Calu3 (cell line): ENCODE measurements around the gene AREG. TPM values are rescaled to one million over a fixed set of nuclear protein-coding genes. Genes with fewer than 3 reads are reported as not detected.

Experiments
- BruUV-seq: library from RNA; stranded (reverse); fragments of 400-500 nt; replicated peaks from 2 replicates; lab custom pipeline; 2021; lab: Mats Ljungman, UMichigan
- CTCF ChIA-PET: fragments of 300-600 bp; sonication (Branson Sonifier 250); formaldehyde crosslinking; loops from one replicate; lab custom pipeline; 2022; ENCODE audit warnings: antibody characterized with exemption; lab: Charles Lee
- DNase-seq: peaks from one replicate; pipeline ENCODE4 v3.0.0; 2022
- H3K27ac Mint-ChIP-seq: one replicate; pipeline ENCODE4 v1.8.0; 2022; ENCODE audit warnings: mixed read lengths; ENCODE audit not compliant: unreplicated experiment
- H3K27me3 Mint-ChIP-seq: one replicate; pipeline ENCODE4 v1.8.0; 2022; ENCODE audit warnings: mixed read lengths; ENCODE audit not compliant: unreplicated experiment
- H3K36me3 Mint-ChIP-seq: one replicate; pipeline ENCODE4 v1.8.0; 2022; ENCODE audit warnings: mild to moderate bottlenecking, moderate library complexity, mixed read lengths; ENCODE audit not compliant: insufficient read depth, unreplicated experiment
- H3K4me1 Mint-ChIP-seq: one replicate; pipeline ENCODE4 v1.8.0; 2022; ENCODE audit warnings: mild to moderate bottlenecking, low read depth, mixed read lengths; ENCODE audit not compliant: unreplicated experiment
- H3K4me3 Mint-ChIP-seq: one replicate; pipeline ENCODE4 v1.8.0; 2022; ENCODE audit warnings: mild to moderate bottlenecking, low read depth, moderate library complexity, mixed read lengths; ENCODE audit not compliant: unreplicated experiment
- H3K9me3 Mint-ChIP-seq: one replicate; pipeline ENCODE4 v1.8.0; 2022; ENCODE audit warnings: low read depth, mixed read lengths; ENCODE audit not compliant: unreplicated experiment
- CTCF ChIP-seq: fragments of 200-600 bp; IDR thresholded peaks from one replicate; pipeline ENCODE4 v1.8.0; 2022; ENCODE audit warnings: antibody characterized with exemption; ENCODE audit not compliant: unreplicated experiment
- intact Hi-C: fragments of 100-400 bp; cut with micrococcal nuclease; formaldehyde crosslinking; loops from one replicate; pipeline ENCODE4 v1.10.0; 2022; ENCODE audit not compliant: unreplicated experiment
- total RNA-seq: library from RNA; stranded (reverse); gene quantifications from 2 replicates; pipeline ENCODE4 v1.2.3, GENCODE V29; 2022

Gene AREG
- total RNA-seq, 1 experiment from 2014 or later: 230 TPM

GRCh38 chr4:74415602-74416300, 29.2 kb upstream of the AREG start:
- intact Hi-C loops: no loop called here
- Mint-ChIP-seq H3K9me3 (no peaks in the 10 kb centered on the region), H3K27ac (no peak overlapping the region), H3K4me3 (no peak overlapping the region), H3K36me3 (no peaks in the 10 kb centered on the region), H3K27me3 (no peaks in the 10 kb centered on the region), H3K4me1 (peaks cover 18% of the 10 kb centered on the region)
- no TSS peak for BruUV-seq
- DNase-seq: no peak
- no peak for TF ChIP-seq CTCF
- CTCF ChIA-PET: no interaction called here

- peak; percentile 18 for DNase-seq
- Mint-ChIP-seq H3K4me3 (no peak overlapping the region), H3K9me3 (no peaks in the 10 kb centered on the region)
Measured at GRCh38 chr4:74418063-74418670, 26.8 kb upstream of the AREG start.

GRCh38 chr4:74420863-74421262, 24.1 kb upstream of the AREG start:
- no peak for TF ChIP-seq CTCF
- Mint-ChIP-seq H3K36me3 (no peaks in the 10 kb centered on the region), H3K27ac (no peak overlapping the region), H3K4me3 (no peak overlapping the region), H3K9me3 (no peaks in the 10 kb centered on the region), H3K27me3 (no peaks in the 10 kb centered on the region), H3K4me1 (peaks cover 14% of the 10 kb centered on the region)
- CTCF ChIA-PET: no interaction called here
- BruUV-seq: no TSS peak
- intact Hi-C loops: no loop called here
- no peak for DNase-seq

More at GRCh38 chr4:74418063-74418670, 26.8 kb upstream of the AREG start:
- Mint-ChIP-seq H3K27ac (no peak overlapping the region), H3K36me3 (no peaks in the 10 kb centered on the region), H3K27me3 (no peaks in the 10 kb centered on the region), H3K4me1 (peaks cover 18% of the 10 kb centered on the region)
- no TSS peak for BruUV-seq
- TF ChIP-seq CTCF: no peak
- CTCF ChIA-PET: no interaction called here
- intact Hi-C loops: no loop called here

GRCh38 chr4:74423104-74423503, 21.8 kb upstream of the AREG start:
- Mint-ChIP-seq H3K4me3 (no peak overlapping the region), H3K36me3 (no peaks in the 10 kb centered on the region), H3K9me3 (no peaks in the 10 kb centered on the region), H3K27me3 (no peaks in the 10 kb centered on the region), H3K4me1 (peaks cover 8% of the 10 kb centered on the region), H3K27ac (no peak overlapping the region)
- intact Hi-C loops: no loop called here
- no TSS peak for BruUV-seq
- no peak for TF ChIP-seq CTCF
- CTCF ChIA-PET: no interaction called here
- DNase-seq: no peak
